Measurements from ENCODE around the gene IRX2.

DNA sequence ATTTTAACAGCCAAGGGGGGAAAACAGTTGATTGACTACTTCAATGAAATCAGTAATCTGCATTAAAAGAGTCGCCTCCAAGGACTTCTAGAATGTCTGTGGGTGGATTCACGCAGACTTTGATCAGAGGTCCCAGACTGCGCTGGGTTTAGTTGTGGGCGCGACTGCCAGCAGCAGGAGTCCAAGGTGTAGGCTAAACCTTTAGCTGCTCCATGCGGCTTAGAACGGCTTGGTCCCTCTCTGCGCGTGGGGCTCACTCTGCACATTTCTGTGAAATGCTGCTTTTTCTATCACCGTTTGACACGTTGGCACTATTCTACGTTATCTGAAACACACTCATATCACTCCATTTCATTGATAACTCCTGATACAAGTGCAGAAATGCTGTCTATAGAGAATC lies 48.6 kb upstream of the IRX2 start:
- TF ChIP-seq, protein P1, sequence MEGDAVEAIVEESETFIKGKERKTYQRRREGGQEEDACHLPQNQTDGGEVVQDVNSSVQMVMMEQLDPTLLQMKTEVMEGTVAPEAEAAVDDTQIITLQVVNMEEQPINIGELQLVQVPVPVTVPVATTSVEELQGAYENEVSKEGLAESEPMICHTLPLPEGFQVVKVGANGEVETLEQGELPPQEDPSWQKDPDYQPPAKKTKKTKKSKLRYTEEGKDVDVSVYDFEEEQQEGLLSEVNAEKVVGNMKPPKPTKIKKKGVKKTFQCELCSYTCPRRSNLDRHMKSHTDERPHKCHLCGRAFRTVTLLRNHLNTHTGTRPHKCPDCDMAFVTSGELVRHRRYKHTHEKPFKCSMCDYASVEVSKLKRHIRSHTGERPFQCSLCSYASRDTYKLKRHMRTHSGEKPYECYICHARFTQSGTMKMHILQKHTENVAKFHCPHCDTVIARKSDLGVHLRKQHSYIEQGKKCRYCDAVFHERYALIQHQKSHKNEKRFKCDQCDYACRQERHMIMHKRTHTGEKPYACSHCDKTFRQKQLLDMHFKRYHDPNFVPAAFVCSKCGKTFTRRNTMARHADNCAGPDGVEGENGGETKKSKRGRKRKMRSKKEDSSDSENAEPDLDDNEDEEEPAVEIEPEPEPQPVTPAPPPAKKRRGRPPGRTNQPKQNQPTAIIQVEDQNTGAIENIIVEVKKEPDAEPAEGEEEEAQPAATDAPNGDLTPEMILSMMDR (conservative IDR thresholded peaks at IDR 0.05 in 1 of 2, IDR thresholded peaks at IDR 0.05 in 1 of 2; ENCODE audit: low read depth in 1 of 2, low read length in 2 of 2) = no peak
- no peak for TF ChIP-seq EZH2 (IDR thresholded peaks at IDR 0.05; ENCODE audit: low read length, missing control alignments)

Data from fibroblast of lung (primary cell).